Measurements from ENCODE around the gene MACO1.

Gene MACO1

GRCh38 chr1:25534410-25534788 is 103.7 kb downstream of the MACO1 start:
- no peak for DNase-seq (ENCODE audit: low read depth in 1 of 2, low spot score in 1 of 2)
- in situ Hi-C loops (cut with HindIII; ENCODE audit: low pct_unique_long_range_greater_than_20kb, low sequenced_read_pairs), result no loop called here
- TF ChIP-seq JUND (IDR thresholded peaks at IDR 0.05; ENCODE audit: low read depth), result no peak

DNA sequence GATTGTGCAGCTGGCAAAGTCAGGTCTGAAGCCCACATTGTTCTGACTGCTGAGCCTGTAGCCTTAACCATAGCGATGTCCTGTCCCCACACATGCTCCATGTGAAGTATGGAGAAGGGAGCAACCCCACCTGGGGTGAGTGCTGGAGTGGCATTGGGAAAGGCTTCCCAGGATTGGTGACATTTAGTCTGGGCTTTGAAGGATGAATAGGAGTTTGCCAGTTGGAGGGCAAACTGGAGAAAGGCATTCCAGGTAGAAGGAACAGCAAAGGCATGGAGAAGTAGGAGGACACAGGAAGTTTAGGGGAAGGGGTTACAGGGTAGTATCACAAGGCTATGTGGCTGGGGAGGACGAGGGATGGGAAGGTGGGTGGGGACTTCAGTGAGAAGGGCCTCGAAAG is 105.4 kb downstream of the MACO1 start:
- DNase-seq (ENCODE audit: low read depth in 1 of 2, low spot score in 1 of 2), result no peak
- TF ChIP-seq JUND (IDR thresholded peaks at IDR 0.05; ENCODE audit: low read depth), result no peak
- in situ Hi-C loops (cut with HindIII; ENCODE audit: low pct_unique_long_range_greater_than_20kb, low sequenced_read_pairs), result no loop called here

DNA sequence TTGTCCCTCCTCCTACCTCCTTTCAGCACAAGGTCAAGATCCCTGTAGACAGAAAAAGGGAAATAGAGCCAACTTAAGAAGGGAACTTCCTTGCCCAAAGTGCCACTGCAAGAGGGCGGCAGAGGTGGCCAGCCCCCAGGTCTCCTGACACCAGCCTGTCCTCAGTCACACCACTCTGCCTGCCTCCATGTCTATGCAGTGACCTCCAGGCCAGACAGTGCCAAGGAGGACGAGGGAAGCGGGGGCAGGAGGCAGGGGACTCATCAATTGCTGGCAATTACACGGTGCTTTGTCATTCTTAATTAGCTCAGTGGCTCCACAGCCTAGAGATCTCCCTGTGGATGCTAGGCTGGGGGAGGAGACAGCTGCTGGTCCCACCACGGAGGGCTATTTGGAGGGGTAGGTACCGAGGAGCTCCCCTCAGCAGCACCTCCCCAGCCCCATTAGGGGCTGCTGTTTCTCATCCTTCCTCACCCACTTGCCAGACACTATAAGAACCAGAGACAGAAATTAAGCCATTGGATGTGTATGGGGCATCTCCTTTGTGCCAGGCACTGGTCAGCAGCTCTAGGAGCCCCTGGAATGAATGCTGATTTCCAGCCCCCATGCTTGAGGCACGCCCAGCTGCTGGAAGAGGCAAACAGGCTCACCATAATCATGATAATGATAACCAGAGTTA is 106.6 kb downstream of the MACO1 start:
- no peak for TF ChIP-seq JUND (IDR thresholded peaks at IDR 0.05; ENCODE audit: low read depth)
- in situ Hi-C loops (cut with HindIII; ENCODE audit: low pct_unique_long_range_greater_than_20kb, low sequenced_read_pairs), result no loop called here
- no peak for DNase-seq (ENCODE audit: low read depth in 1 of 2, low spot score in 1 of 2)

GRCh38 chr1:25538191-25538767 is 107.6 kb downstream of the MACO1 start:
- in situ Hi-C loops (cut with HindIII; ENCODE audit: low pct_unique_long_range_greater_than_20kb, low sequenced_read_pairs), result no loop called here
- DNase-seq (ENCODE audit: low read depth in 1 of 2, low spot score in 1 of 2), result no peak

GRCh38 chr1:25540750-25541342 is 110.1 kb downstream of the MACO1 start:
- in situ Hi-C loops (cut with HindIII; ENCODE audit: low pct_unique_long_range_greater_than_20kb, low sequenced_read_pairs), result no loop called here
- TF ChIP-seq JUND (IDR thresholded peaks at IDR 0.05; ENCODE audit: low read depth), result no peak
- DNase-seq (ENCODE audit: low read depth in 1 of 2, low spot score in 1 of 2), result no peak

More at GRCh38 chr1:25538191-25538767, 107.6 kb downstream of the MACO1 start:
- TF ChIP-seq JUND (IDR thresholded peaks at IDR 0.05; ENCODE audit: low read depth), result no peak

DNA sequence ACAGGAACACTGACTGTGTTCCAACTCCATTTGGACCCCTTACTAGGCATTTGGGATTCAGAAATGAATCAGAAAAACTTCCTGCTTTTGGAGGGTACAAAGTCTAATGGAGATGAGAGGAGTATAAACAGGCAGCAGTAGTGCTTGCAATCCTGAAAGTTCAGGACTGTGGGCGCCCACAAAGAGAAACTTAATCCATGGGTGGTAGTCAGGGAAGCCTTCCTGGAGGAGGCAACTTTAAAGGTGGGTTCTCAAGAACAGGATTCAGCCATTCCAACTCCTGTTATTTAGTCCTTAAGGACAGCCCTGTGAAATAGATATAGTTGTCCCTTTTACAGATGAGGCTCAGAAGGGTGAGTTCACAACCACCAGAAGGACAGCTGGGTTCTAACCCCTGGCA is 110.7 kb downstream of the MACO1 start:
- TF ChIP-seq JUND (IDR thresholded peaks at IDR 0.05; ENCODE audit: low read depth), result no peak
- in situ Hi-C loops (cut with HindIII; ENCODE audit: low pct_unique_long_range_greater_than_20kb, low sequenced_read_pairs), result no loop called here
- DNase-seq (ENCODE audit: low read depth in 1 of 2, low spot score in 1 of 2), result no peak

GRCh38 chr1:25541889-25542658 is 111.4 kb downstream of the MACO1 start:
- in situ Hi-C loops (cut with HindIII; ENCODE audit: low pct_unique_long_range_greater_than_20kb, low sequenced_read_pairs), result no loop called here
- TF ChIP-seq JUND (IDR thresholded peaks at IDR 0.05; ENCODE audit: low read depth), result no peak
- no peak for DNase-seq (ENCODE audit: low read depth in 1 of 2, low spot score in 1 of 2)

DNA sequence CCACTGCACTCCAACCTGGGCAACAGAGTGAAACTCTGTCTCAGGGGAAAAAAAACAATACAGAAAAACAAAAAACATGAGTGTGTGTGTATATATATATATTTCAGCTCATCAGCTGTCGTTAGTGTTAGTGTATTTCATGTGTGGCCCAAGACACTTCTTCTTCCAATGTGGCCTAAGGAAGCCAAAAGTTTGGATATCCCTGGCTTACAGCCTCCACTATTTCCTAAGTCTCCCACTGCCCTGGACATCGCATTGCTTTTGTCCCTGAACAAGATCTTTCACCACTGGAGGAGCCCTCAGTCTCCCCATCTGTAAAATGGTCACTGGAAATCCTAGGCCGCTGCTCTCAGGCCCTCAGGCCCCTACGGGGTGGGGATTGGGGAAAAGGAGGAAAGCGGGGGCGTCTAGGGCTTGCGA is 112.3 kb downstream of the MACO1 start:
- no peak for TF ChIP-seq JUND (IDR thresholded peaks at IDR 0.05; ENCODE audit: low read depth)
- in situ Hi-C loops (cut with HindIII; ENCODE audit: low pct_unique_long_range_greater_than_20kb, low sequenced_read_pairs), result no loop called here
- DNase-seq (ENCODE audit: low read depth in 1 of 2, low spot score in 1 of 2), result no peak

DNA sequence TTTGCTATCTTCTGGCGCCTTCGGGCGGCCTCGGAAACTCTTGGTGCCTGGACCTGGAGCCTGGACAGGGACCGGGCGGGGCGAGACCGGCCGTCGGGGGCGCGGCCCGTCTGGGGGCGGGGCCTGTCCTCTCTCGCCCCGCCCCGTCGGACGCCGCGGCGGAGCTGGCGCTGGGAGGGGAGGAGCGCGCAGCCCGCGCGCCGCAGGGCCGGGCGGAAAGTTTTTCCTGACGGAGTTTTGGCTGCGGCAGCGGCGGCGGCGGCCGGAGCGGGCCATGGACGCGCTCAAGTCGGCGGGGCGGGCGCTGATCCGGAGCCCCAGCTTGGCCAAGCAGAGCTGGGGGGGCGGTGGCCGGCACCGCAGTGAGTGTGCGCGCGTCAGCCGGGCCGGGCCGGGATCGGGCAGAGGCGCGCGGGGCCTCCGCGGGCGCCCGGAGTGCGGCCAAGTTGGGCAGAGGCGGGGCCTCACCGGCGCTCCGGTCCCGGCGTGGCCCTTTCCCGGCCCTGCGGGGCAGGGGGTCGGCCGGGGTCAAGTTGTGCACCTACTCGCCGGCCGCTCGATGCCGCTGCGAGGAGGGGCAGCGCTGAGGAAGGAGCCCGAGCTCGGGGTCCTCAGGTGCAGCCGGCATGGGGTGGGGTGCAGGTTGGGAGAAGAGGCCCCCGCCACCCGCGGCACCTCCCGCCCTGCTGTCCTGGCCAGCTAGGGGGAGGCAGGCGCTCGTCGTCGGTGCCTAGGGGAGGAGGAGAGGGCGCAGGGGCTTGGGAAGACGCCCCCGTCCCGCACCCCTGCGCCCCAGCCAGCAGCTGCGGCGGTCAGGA is 112.9 kb downstream of the MACO1 start, which contains the start of gene LDLRAP1:
TSS of gene LDLRAP1 (plus strand) at position 182 of the 818 bp plus-strand sequence. CDS start at position 275, 93 bp downstream.
- TF ChIP-seq JUND (IDR thresholded peaks at IDR 0.05; ENCODE audit: low read depth), result no peak

DNA sequence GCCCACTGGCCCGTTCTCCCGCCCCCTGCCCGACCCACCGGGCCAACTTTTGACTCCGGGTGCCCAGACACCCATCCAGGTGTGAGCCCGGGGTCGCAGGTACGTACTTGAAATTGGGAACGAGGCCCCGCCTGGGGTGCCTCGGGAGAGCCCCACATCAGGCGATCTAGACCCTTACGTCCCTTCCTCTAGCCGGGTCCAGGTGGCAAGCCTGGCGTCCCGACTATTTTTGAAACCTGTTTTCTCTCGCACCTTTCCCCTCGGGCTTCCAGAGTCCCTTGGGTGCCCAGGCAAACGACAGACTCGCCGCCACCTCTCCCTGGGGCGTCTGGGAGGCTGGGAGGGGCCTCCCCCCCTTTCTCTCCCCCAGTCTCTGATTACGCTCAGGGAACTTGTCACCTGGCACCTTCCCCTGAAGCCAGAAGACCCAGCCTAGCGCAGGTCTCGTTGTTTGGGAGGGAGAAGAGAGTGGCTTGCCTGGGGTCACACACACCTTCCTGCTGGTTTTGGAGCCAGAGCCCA is 113.6 kb downstream of the MACO1 start:
- in situ Hi-C loops (cut with HindIII; ENCODE audit: low pct_unique_long_range_greater_than_20kb, low sequenced_read_pairs), result no loop called here
- no peak for TF ChIP-seq JUND (IDR thresholded peaks at IDR 0.05; ENCODE audit: low read depth)
- no peak for DNase-seq (ENCODE audit: low read depth in 1 of 2, low spot score in 1 of 2)

More for the DNA sequence above, 112.9 kb downstream of the MACO1 start, which contains the start of gene LDLRAP1:
- peak; percentile 69 to 80 for DNase-seq (ENCODE audit: low read depth in 1 of 2, low spot score in 1 of 2)
- in situ Hi-C loops (cut with HindIII; ENCODE audit: low pct_unique_long_range_greater_than_20kb, low sequenced_read_pairs), result no loop called here

GRCh38 chr1:25544819-25545218 is 114.1 kb downstream of the MACO1 start:
- TF ChIP-seq JUND (IDR thresholded peaks at IDR 0.05; ENCODE audit: low read depth), result no peak
- in situ Hi-C loops (cut with HindIII; ENCODE audit: low pct_unique_long_range_greater_than_20kb, low sequenced_read_pairs), result no loop called here

GRCh38 chr1:25545767-25546166 is 115.1 kb downstream of the MACO1 start:
- no peak for TF ChIP-seq JUND (IDR thresholded peaks at IDR 0.05; ENCODE audit: low read depth)
- in situ Hi-C loops (cut with HindIII; ENCODE audit: low pct_unique_long_range_greater_than_20kb, low sequenced_read_pairs), result no loop called here
- DNase-seq (ENCODE audit: low read depth in 1 of 2, low spot score in 1 of 2), result no peak

More at GRCh38 chr1:25544819-25545218, 114.1 kb downstream of the MACO1 start:
- DNase-seq (ENCODE audit: low read depth in 1 of 2, low spot score in 1 of 2), result peak in 1 of 2 experiments; percentile 19

Measured in T47D (cell line).